ENCODE results near the gene CPSF7.

The CPSF7 gene

DNA sequence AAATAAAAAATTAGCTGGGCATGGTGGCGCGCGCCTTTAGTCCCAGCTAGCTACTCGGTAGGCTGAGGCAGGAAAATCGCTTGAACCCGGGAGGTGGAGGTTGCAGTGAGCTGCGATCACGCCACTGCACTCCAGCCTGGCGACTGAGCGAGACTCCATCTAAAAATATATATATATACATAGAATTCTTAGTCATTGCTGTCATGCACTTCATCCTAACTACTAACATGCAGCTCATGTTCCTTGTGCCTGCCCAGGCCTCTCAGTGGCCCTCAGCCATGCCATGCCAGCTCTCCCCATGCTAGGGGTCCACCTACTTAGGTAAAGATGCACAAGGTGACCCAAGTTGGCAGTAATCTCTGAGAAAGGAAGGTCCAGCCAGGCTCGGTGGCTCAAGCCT lies 71.2 kb downstream of the CPSF7 start:
- no peak for DNase-seq (ENCODE audit: low read depth in 2 of 2)
- TF ChIP-seq, protein P1, sequence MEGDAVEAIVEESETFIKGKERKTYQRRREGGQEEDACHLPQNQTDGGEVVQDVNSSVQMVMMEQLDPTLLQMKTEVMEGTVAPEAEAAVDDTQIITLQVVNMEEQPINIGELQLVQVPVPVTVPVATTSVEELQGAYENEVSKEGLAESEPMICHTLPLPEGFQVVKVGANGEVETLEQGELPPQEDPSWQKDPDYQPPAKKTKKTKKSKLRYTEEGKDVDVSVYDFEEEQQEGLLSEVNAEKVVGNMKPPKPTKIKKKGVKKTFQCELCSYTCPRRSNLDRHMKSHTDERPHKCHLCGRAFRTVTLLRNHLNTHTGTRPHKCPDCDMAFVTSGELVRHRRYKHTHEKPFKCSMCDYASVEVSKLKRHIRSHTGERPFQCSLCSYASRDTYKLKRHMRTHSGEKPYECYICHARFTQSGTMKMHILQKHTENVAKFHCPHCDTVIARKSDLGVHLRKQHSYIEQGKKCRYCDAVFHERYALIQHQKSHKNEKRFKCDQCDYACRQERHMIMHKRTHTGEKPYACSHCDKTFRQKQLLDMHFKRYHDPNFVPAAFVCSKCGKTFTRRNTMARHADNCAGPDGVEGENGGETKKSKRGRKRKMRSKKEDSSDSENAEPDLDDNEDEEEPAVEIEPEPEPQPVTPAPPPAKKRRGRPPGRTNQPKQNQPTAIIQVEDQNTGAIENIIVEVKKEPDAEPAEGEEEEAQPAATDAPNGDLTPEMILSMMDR (IDR thresholded peaks at IDR 0.05; ENCODE audit: low read depth, low read length), result no peak
- H3K4me3 ChIP-seq (replicated peaks in 1 of 2; ENCODE audit: low read depth in 2 of 2, low read length in 2 of 2), result no peak overlapping the region

GRCh38 chr11:61357894-61358239 lies 71.9 kb downstream of the CPSF7 start:
- H3K4me3 ChIP-seq (replicated peaks in 1 of 2; ENCODE audit: low read depth in 2 of 2, low read length in 2 of 2), result no peak overlapping the region
- TF ChIP-seq, protein P1 (IDR thresholded peaks at IDR 0.05; ENCODE audit: low read depth, low read length), result no peak
- DNase-seq (ENCODE audit: low read depth in 2 of 2), result no peak

DNA sequence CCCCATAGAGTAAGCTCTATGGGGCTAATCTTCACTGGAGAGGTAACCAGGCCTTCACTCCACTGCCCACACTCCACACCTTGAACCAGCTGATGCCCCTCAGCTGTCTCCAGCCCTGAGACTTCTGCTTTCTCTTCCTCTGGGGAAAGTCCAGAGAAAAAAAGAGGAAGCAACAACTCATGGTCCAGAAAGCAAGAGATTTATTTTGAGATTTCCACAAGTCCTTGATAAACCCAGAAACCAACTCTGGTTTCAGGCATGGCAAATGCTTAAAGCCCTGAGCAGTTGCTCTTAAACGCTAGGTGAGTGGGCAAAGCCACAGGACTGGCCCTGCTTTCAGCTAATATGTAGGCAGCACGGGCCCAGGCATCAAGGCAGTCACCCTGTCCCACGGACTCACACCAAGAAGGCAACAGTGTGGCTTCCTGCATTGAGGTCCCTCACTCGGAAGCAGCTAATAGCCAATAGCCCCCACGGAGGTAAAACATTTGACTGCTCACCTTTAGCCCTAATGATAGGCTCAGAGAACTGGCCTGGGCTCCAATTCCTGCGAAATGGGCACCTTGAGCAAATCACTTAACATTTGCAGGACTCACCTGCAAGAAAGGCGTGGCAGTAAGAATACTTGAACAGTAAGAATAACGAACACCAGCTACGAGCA lies 72.4 kb downstream of the CPSF7 start:
- TF ChIP-seq, protein P1 (IDR thresholded peaks at IDR 0.05; ENCODE audit: low read depth, low read length), result no peak
- H3K4me3 ChIP-seq (replicated peaks in 1 of 2; ENCODE audit: low read depth in 2 of 2, low read length in 2 of 2), result no peak overlapping the region
- no peak for DNase-seq (ENCODE audit: low read depth in 2 of 2)

DNA sequence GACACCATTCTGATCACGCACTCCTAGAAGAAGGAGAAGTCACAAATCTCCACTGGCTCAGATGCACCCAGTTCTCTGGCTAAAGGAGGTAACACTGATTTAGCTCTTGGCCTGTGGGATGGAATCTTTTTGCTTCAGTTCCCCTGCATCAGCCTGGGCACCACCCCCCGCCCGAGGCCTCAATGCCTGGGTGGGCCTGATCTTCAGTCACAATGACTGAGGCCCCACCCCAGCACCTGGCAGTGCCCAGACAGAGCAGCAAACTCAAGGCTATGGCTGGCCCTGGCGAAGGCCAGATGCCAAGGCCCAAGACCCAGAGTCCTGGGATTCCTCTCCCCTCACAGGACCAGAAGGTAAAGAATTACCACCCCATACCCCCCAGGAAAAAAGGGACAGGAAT lies 73.1 kb downstream of the CPSF7 start:
- TF ChIP-seq, protein P1 (IDR thresholded peaks at IDR 0.05; ENCODE audit: low read depth, low read length), result no peak
- no peak overlapping the region for H3K4me3 ChIP-seq (replicated peaks in 1 of 2; ENCODE audit: low read depth in 2 of 2, low read length in 2 of 2)
- DNase-seq (ENCODE audit: low read depth in 2 of 2), result no peak

- TF ChIP-seq, protein P1 (IDR thresholded peaks at IDR 0.05; ENCODE audit: low read depth, low read length), result no peak
- DNase-seq (ENCODE audit: low read depth in 2 of 2), result no peak
- no peak overlapping the region for H3K4me3 ChIP-seq (replicated peaks in 1 of 2; ENCODE audit: low read depth in 2 of 2, low read length in 2 of 2)
Observed at GRCh38 chr11:61354208-61354607, 75.6 kb downstream of the CPSF7 start.

DNA sequence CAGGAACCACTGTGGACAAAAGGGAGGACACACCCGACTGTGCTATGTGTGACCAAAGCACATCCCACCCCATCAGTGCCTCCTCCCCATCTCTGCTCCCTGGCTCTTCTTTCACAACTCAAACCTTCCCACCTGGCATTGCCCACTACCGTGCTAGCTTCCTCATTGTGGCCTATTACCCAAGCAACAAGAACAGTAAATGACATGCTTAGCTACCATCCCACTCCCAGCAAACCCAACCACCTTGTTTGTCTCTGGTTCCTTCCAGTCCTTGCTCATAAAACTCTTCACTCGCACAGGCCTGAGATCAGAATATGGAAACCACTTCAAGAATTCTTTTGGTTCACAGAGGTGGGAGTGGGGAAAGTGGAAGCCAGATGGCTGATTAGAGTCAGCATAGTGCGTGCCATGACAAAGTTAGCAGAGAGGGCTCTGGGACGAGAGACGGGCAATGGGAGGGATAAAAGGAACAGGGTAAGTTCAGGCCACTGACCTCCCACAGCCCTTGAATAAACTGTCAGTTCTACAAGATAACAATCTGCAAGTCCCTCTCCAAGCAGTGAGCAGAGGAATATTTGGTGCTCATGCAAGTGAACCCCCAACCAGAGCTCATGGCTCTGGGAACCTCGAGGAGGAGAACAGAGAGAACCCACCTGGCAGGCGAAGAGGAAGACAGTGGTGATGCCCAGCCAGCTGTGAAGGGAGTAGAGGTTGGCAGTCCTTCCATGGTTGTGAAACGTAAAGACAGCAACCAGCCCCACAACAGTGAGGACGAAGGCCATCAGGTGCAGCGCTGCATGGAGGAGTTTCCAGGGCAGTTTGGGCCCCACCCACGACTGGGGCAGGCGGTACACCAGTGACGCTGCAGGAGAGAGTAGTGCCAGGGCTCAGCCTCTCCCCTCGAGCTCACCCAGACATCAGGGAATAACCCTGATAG lies 76.4 kb downstream of the CPSF7 start:
- no peak overlapping the region for H3K4me3 ChIP-seq (replicated peaks in 1 of 2; ENCODE audit: low read depth in 2 of 2, low read length in 2 of 2)
- no peak for DNase-seq (ENCODE audit: low read depth in 2 of 2)
- TF ChIP-seq, protein P1 (IDR thresholded peaks at IDR 0.05; ENCODE audit: low read depth, low read length), result no peak

Measured in cardiac fibroblast (primary cell).